PC-3 (cell line): ENCODE measurements around the gene TMPRSS2. TPM values are rescaled to one million over a fixed set of nuclear protein-coding genes. Genes with fewer than 3 reads are reported as not detected.

Experiments used
- ATAC-seq: fragments of 200-7000 bp; cut with Tn5 transposase; 2 replicates; pipeline ENCODE4 v1.9.1; 2020; ENCODE audit warnings: mild to moderate bottlenecking, moderate library complexity
- BruUV-seq: library from RNA; stranded (reverse); fragments of 400-500 nt; replicated peaks from 2 replicates; lab custom pipeline; 2021; lab: Mats Ljungman, UMichigan
- CTCF ChIA-PET: fragments of 300-600 bp; sonication (Branson Sonifier 250); formaldehyde crosslinking; loops from one replicate; lab custom pipeline; 2022; ENCODE audit warnings: antibody characterized with exemption; lab: Charles Lee
- POLR2A ChIA-PET: fragments of 300-600 bp; sonication (Branson Sonifier 250); formaldehyde crosslinking; loops from one replicate; lab custom pipeline; 2022; ENCODE audit warnings: antibody characterized with exemption; ENCODE audit not compliant: unreplicated experiment; lab: Charles Lee
- DNase-seq: peaks from one replicate; pipeline ENCODE4 v3.0.0-alpha.2; 2015
- H2AFZ ChIP-seq: fragments of 300-600 bp; sonication (generic); 2 replicates; pipeline ENCODE4 v1.6.0; 2016; ENCODE audit warnings: antibody characterized with exemption, low read length
- H3F3A ChIP-seq: fragments of 300-600 bp; sonication (generic); one replicate; pipeline ENCODE4 v1.6.0; 2017; ENCODE audit warnings: antibody characterized with exemption, low read length, control low read depth, mild to moderate bottlenecking; ENCODE audit not compliant: unreplicated experiment
- H3K27ac ChIP-seq: fragments of 300-600 bp; sonication (generic); 2 replicates; pipeline ENCODE4 v1.5.1; 2016; ENCODE audit warnings: mild to moderate bottlenecking, low read length
- H3K27me3 ChIP-seq: fragments of 300-600 bp; sonication (generic); 2 replicates; pipeline ENCODE4 v1.6.1; 2016; ENCODE audit warnings: low read length, mixed read lengths
- H3K36me3 ChIP-seq: fragments of 300-600 bp; sonication (generic); 2 replicates; pipeline ENCODE4 v1.6.1; 2016; ENCODE audit warnings: low read depth, mixed run types, low read length, mixed read lengths
- H3K4me1 ChIP-seq: fragments of 300-600 bp; sonication (generic); 2 replicates; pipeline ENCODE4 v1.5.1; 2016; ENCODE audit warnings: low read length; ENCODE audit not compliant: insufficient read depth
- H3K4me2 ChIP-seq: fragments of 300-600 bp; sonication (generic); 2 replicates; pipeline ENCODE4 v1.6.0; 2016; ENCODE audit warnings: low read length
- H3K4me3 ChIP-seq: fragments of 300-600 bp; sonication (generic); 2 replicates; pipeline ENCODE4 v1.5.1; 2016; ENCODE audit warnings: mild to moderate bottlenecking, low read length, mixed read lengths
- H3K79me2 ChIP-seq: fragments of 300-600 bp; sonication (generic); 2 replicates; pipeline ENCODE4 v1.6.1; 2017; ENCODE audit warnings: low read length, mixed read lengths
- H3K9ac ChIP-seq: fragments of 300-600 bp; sonication (generic); 2 replicates; pipeline ENCODE4 v1.6.0; 2016; ENCODE audit warnings: mild to moderate bottlenecking, low read length
- H3K9me2 ChIP-seq: fragments of 300-600 bp; sonication (generic); replicated peaks from 2 replicates; pipeline ENCODE4 v1.6.1; 2016; ENCODE audit warnings: mixed run types, low read length, mixed read lengths
- H3K9me3 ChIP-seq: fragments of 300-600 bp; sonication (generic); 2 replicates; pipeline ENCODE4 v1.6.1; 2016; ENCODE audit warnings: low read length, mixed read lengths
- H4K20me1 ChIP-seq: fragments of 300-600 bp; sonication (generic); 2 replicates; pipeline ENCODE4 v1.6.1; 2016; ENCODE audit warnings: low read length, mixed read lengths
- CTCF ChIP-seq: fragments of 300-600 bp; sonication (generic); conservative IDR thresholded peaks from 2 replicates; pipeline ENCODE4 v1.5.1; 2017; ENCODE audit warnings: antibody characterized with exemption, low read depth, mild to moderate bottlenecking, low read length
- EZH2 ChIP-seq: fragments of 300-600 bp; sonication (generic); IDR thresholded peaks from one replicate; pipeline ENCODE4 v1.6.1; 2017; ENCODE audit warnings: antibody characterized with exemption, mild to moderate bottlenecking, low read length; ENCODE audit not compliant: unreplicated experiment
- EZH2phosphoT487 ChIP-seq: fragments of 300-600 bp; sonication (generic); IDR thresholded peaks from 2 replicates; pipeline ENCODE4 v1.6.1; 2018; ENCODE audit warnings: mild to moderate bottlenecking, antibody characterized with exemption, low read length, borderline replicate concordance
- intact Hi-C: fragments of 100-400 bp; cut with micrococcal nuclease; formaldehyde crosslinking; loops from 2 replicates; pipeline ENCODE4 v1.9.0; 2023
- total RNA-seq: library from RNA; depleted of rRNA; stranded (reverse); fragments of >200 nt; gene quantifications from 2 replicates; pipeline ENCODE4 v1.2.3, GENCODE V29; 2014

TMPRSS2 gene
- total RNA-seq, 1 experiment from 2014 or later, result 15.8 TPM

GRCh38 chr21:41475714-41476420 is 32.1 kb downstream of the TMPRSS2 start:
- no peaks in the 10 kb centered on the region for H3K4me1 ChIP-seq
- CTCF ChIA-PET, result no interaction called here
- no peak for DNase-seq

GRCh38 chr21:41472753-41473548 is 35.0 kb downstream of the TMPRSS2 start:
- CTCF ChIA-PET, result no interaction called here
- ATAC-seq, result no peak

More at GRCh38 chr21:41475714-41476420, 32.1 kb downstream of the TMPRSS2 start:
- H3K9me2 ChIP-seq, result no peaks in the 10 kb centered on the region
- POLR2A ChIA-PET, result no interaction called here
- H2AFZ ChIP-seq, result no peak overlapping the region
- no peak overlapping the region for H3K9ac ChIP-seq
- no peak for TF ChIP-seq CTCF
- H4K20me1 ChIP-seq, result no peaks in the 10 kb centered on the region
- intact Hi-C loops, result no loop called here
- peak; percentile 21 for ATAC-seq
- H3K4me3 ChIP-seq, result no peak overlapping the region
- H3K27me3 ChIP-seq, result no peaks in the 10 kb centered on the region
- no peak overlapping the region for H3K27ac ChIP-seq
- H3K9me3 ChIP-seq, result no peaks in the 10 kb centered on the region
- H3F3A ChIP-seq, result no peaks in the 10 kb centered on the region
- H3K36me3 ChIP-seq, result no peaks in the 10 kb centered on the region
- no TSS peak for BruUV-seq
- no peaks in the 10 kb centered on the region for H3K79me2 ChIP-seq
- no peak overlapping the region for H3K4me2 ChIP-seq

More at GRCh38 chr21:41472753-41473548, 35.0 kb downstream of the TMPRSS2 start:
- Histone ChIP-seq H3K4me2 (no peak overlapping the region), H3K27me3 (no peaks in the 10 kb centered on the region), H4K20me1 (no peaks in the 10 kb centered on the region), H3K4me3 (no peak overlapping the region), H3K79me2 (no peaks in the 10 kb centered on the region), H3K9ac (no peak overlapping the region), H3K27ac (no peak overlapping the region), H3K36me3 (no peaks in the 10 kb centered on the region), H2AFZ (no peak overlapping the region), H3K4me1 (0 out of 2 replicates have a peak, but pooled peaks cover under 1% of the 10 kb centered on the region), H3K9me2 (no peaks in the 10 kb centered on the region), H3F3A (no peaks in the 10 kb centered on the region), H3K9me3 (no peaks in the 10 kb centered on the region)
- POLR2A ChIA-PET, result no interaction called here
- TF ChIP-seq CTCF (no peak), EZH2phosphoT487 (no peak), EZH2 (no peak)
- intact Hi-C loops, result no loop called here
- DNase-seq, result no peak
- no TSS peak for BruUV-seq
